HG03025 (cell line): ENCODE measurements around the gene NFE2.
"Not testable (repeated sequence)": the region's sequence is repeated elsewhere in the genome, so short reads cannot be mapped to it uniquely, and the experiment has no call there.

ENCODE experiments used
- ATAC-seq: cut with Tn5 transposase; IDR thresholded peaks from one replicate; pipeline ENCODE4 v1.9.1; 2021; ENCODE audit warnings: mild to moderate bottlenecking, moderate library complexity; ENCODE audit not compliant: unreplicated experiment, low FRiP score

The NFE2 gene

DNA sequence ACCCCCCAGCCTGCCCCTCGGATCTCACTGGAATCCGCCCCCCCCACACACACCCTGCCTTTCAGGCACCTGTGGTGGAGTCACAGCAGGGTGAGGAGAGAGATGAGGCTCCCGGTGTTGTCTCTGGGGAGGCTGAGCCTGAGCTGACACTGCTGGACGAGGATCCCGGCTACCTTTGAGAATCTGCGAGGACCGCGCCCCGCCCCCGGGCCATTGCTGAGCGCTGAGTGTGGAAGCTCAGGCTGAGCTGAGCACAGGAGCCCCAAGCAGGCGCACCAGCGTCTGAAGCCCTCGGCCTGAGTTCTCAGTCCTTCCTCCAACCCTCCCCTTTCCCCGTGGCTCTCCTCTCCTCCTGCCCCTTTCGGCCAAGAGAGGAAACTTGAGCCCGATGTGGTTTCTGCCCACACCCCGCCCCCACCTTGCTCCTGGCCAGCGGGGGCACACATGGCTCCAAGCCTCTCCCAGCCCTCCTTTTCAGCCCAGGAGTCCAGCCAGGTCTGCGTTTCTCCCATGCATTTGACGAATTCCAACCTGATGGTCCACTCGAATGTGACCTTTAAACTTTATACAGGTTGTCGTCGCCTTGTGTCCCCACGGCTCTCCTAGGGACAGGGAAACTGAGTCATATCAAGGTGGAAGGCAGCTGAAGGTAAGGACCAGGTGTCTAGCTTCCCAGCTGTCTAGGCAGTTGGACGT is at the start of gene NFE2:
Gene NFE2 (minus strand): TSS at position 284 of the 696 bp plus-strand sequence. CDS start 5,767 bp downstream, outside the sequence.
- ATAC-seq: no peak

- ATAC-seq: no peak
Measured at GRCh38 chr12:54349679-54350078, 48.9 kb upstream of the NFE2 start.

GRCh38 chr12:54349036-54349435 is 48.2 kb upstream of the NFE2 start:
- no peak for ATAC-seq

DNA sequence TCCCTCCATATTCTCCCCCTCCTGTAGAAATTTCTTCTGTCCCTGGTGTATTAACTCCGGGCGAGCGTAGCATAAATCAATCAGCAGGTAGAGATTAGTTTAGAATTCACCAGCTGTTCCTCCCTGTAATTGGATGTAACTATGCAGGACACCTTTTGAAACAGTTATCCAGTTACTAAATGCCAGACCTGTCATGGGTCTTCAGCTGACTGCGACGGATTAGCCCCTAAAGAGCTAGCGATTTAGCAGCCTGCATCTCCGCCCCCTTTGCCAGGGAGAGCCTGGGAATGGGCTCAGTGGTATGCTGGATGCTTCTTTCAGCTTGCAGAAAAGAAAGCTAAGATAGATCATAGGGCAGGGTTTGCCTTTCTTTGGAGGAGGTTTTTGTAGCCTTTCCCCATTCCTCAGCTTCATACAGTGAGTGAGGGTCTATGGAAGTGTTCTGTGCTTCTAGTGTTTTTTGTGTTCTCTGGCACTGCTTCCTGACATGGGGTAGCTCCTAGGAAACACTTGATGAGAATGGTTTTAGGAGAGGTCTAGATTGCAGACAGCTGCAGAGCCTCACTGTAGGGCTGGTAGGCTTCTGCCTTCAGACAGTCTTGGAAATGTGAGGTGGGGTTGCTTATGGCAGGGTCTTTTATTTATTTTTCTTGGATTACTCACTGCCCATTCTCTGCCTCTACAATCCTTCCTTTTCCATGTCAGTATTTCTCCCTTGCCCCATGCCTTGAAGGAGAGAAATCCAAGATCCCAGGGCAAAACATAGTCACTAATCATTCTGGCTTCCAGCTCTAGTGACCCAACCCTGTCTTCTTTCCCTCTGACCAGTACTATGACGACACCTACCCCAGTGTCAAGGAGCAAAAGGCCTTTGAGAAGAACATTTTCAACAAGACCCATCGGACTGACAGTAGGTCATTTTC is 40.8 kb upstream of the NFE2 start:
- ATAC-seq: no peak

DNA sequence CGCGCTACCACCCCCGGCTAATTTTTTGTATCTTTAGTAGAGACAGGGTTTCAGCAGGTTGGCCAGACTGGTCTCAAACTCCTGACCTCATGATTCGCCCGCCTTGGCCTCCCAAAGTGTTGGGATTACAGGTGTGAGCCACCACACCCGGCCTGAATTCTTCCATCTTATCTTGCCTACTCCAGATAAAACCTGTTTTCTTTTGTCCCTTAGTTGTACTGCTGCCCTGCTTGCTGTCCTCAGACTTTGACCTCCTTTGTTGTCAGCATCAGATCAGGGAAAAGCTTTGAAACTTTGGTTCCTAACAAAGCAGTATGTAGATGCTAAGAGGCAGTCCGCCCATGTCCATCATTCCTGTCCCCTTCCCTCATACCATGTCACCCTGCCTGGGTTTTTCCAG is 40.0 kb upstream of the NFE2 start:
- no peak for ATAC-seq

- no peak for ATAC-seq
Measured at GRCh38 chr12:54338698-54339296, 38.0 kb upstream of the NFE2 start.

- no peak for ATAC-seq
Measured at GRCh38 chr12:54337854-54338650, 37.2 kb upstream of the NFE2 start.

GRCh38 chr12:54337280-54337842 is 36.5 kb upstream of the NFE2 start:
- no peak for ATAC-seq

DNA sequence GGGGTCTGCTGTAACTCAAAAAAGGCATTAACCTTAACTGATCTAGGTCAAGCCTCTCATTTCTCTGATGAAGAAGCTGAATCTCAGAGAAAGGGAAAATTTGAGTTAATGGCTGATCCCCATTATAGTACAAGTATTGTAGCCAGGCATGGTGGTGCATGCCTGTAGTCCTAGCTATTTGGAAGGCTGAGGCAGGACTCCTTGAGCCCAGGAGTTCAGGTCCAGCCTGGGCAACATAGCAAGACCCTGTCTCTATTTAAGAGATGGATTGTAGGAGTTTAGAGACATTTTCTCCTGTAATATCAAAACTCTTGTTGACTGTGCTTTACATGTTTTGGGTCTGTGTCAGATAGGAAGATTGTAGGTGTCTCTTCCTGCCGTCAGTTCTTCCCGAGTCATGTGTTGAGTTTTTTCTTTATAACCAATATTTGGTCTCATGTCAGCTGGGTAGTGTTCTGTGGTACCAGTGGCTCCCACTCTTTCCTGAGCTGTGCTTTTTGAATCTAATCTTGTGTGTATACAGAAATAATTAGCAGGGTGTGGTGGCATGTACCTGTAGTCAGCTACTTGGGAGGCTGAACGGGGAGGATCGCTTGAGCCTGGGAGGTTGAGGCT is 32.7 kb upstream of the NFE2 start:
- ATAC-seq: no peak

DNA sequence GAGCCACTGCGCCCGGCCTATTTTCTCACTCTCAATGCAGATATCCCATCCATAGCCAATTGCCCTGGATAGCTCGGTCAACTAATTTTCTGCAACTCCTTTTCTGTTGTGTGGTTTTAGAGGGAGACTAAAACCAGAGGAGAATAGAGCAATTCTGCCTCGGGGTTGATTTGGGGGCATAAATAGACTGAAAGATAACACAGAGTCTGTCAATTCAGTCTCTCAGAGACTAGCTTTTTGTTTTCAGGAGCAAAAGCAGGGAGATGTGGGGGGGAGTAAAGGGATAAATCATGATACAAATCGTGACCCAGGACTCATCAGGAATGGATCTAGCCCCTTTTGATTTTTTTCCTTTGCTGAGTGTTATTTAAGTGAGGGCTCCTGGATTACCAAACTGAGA is 30.6 kb upstream of the NFE2 start:
- ATAC-seq: no peak

- no peak for ATAC-seq
Measured at GRCh38 chr12:54330442-54330841, 29.6 kb upstream of the NFE2 start.

DNA sequence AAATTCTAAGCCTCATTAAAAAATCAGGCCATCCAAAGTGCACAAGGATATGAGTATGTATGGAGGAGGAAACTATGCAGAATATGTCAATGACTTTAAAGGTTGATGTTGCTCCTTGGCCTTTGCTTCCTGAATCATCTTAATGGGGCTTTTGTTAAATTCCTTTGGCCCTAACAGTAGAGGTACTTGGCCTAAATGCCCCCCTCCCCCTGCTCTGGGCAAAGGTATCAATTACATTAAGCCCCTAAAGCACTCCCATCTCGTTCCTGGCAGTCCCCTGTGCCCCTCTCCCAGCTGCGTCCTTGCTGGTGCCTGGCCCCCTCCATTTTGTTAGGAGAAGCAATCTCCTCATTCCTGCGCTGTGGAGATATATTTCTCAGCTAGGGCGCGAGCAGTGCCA is 28.9 kb upstream of the NFE2 start:
- ATAC-seq: no peak

DNA sequence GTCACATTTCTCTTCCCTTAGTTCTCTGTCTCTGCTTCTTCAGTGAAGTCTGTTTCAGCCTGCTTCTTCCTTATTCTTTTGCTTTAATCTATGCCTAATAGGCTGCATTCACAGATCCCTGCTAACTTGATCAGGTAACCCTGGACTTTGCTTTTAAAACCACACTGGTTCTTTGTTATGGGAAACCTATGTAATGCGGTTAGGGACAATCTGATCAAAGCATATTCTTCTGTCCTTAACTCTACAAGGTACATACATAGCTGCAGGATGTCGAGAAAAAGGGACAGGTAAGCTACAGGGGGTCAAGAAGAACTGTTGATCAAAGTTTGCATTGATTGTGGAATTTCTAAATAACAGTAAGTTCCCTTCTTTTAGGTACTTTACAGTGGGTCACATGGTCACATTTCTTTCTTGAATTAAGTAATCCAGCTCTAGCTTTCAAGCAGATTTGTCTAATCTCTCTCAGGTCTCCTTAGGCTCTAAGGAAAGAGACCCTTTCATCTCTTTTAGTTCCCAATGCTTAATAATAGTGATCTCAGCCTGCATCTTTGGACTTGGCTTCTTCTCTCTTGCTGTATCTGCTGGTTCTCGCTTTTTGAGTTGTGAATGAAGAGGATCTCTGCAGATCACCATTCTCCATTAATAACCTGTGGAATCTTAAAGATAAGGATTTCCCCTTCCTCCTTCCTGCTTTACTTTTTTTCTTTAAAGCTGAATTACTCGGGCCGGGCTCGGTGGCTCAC is 28.0 kb upstream of the NFE2 start:
- no peak for ATAC-seq

GRCh38 chr12:54325442-54326109 is 24.8 kb upstream of the NFE2 start:
- ATAC-seq: not testable (repeated sequence)

GRCh38 chr12:54324617-54325441 is 24.0 kb upstream of the NFE2 start, which contains the start of gene COPZ1:
Gene COPZ1 (plus strand): TSS chr12:54325131. CDS start chr12:54325164, 33 bp downstream.
- peak; percentile 98 for ATAC-seq

GRCh38 chr12:54321363-54321762 is 20.5 kb upstream of the NFE2 start:
- ATAC-seq: no peak

- not testable (repeated sequence) for ATAC-seq
Measured at GRCh38 chr12:54312309-54312708, 11.5 kb upstream of the NFE2 start.

DNA sequence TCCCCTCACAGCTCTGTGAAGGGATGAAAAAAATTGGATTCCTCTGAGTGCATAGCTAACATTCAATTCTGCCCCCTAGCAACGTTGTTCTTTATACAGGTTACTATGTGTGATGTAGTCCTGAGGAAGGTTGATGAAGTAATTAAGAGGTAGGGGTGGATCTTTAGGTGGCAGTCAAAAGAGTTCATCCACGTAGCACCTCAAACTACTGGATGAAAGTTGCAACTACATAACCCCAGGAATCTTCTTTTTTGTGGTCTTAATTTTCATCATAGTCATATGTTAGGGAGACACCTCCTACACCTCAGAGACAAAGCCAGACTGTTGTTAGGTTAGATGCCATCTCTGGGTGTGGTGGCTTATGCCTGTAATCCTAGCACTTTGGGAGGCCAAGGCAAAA is 10.2 kb upstream of the NFE2 start:
- no peak for ATAC-seq
